Measurements from ENCODE around the gene MCL1. TPM values are rescaled to one million over a fixed set of nuclear protein-coding genes. Genes with fewer than 3 reads are reported as not detected.

Gene MCL1
- total RNA-seq, 3 donors from 2014 or later (not counting 1 experiment from before 2014, with no cell fraction given): 929 to 1,396 (median 938) TPM

GRCh38 chr1:150534002-150534401 lies 45.4 kb downstream of the MCL1 start:
- no peaks in the 10 kb centered on the region for H3K36me3 Mint-ChIP-seq
- H3K27ac Mint-ChIP-seq: no peak overlapping the region
- no peaks in the 10 kb centered on the region for H3K4me1 ChIP-seq (ENCODE audit: control insufficient read depth, insufficient read depth, low read length)
- no peaks in the 10 kb centered on the region for H3K9me3 Mint-ChIP-seq
- H3K9me3 ChIP-seq (ENCODE audit: control insufficient read depth, insufficient read depth, low read length): no peaks in the 10 kb centered on the region
- H3K27ac ChIP-seq (ENCODE audit: low read length): no peak overlapping the region
- no peak overlapping the region for H3K4me3 ChIP-seq (ENCODE audit: low read length)
- H3K4me1 Mint-ChIP-seq: no peaks in the 10 kb centered on the region
- no peaks in the 10 kb centered on the region for H3K27me3 ChIP-seq (ENCODE audit: control insufficient read depth, insufficient read depth, low read length)
- H3K27me3 Mint-ChIP-seq (ENCODE audit: low read depth in 2 of 2): no peaks in the 10 kb centered on the region
- DNase-seq: no peak
- no peak overlapping the region for H3K4me3 Mint-ChIP-seq
- no peak for ATAC-seq
- WGBS (ENCODE audit: insufficient coverage): 89% methylated on average over 6 of the region's 6 CpGs
- TF ChIP-seq, protein P1, sequence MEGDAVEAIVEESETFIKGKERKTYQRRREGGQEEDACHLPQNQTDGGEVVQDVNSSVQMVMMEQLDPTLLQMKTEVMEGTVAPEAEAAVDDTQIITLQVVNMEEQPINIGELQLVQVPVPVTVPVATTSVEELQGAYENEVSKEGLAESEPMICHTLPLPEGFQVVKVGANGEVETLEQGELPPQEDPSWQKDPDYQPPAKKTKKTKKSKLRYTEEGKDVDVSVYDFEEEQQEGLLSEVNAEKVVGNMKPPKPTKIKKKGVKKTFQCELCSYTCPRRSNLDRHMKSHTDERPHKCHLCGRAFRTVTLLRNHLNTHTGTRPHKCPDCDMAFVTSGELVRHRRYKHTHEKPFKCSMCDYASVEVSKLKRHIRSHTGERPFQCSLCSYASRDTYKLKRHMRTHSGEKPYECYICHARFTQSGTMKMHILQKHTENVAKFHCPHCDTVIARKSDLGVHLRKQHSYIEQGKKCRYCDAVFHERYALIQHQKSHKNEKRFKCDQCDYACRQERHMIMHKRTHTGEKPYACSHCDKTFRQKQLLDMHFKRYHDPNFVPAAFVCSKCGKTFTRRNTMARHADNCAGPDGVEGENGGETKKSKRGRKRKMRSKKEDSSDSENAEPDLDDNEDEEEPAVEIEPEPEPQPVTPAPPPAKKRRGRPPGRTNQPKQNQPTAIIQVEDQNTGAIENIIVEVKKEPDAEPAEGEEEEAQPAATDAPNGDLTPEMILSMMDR (IDR thresholded peaks at IDR 0.05): no peak
- intact Hi-C loops (cut with micrococcal nuclease): no loop called here
- H3K36me3 ChIP-seq (ENCODE audit: control insufficient read depth, insufficient read depth, low read length): no peaks in the 10 kb centered on the region

DNA sequence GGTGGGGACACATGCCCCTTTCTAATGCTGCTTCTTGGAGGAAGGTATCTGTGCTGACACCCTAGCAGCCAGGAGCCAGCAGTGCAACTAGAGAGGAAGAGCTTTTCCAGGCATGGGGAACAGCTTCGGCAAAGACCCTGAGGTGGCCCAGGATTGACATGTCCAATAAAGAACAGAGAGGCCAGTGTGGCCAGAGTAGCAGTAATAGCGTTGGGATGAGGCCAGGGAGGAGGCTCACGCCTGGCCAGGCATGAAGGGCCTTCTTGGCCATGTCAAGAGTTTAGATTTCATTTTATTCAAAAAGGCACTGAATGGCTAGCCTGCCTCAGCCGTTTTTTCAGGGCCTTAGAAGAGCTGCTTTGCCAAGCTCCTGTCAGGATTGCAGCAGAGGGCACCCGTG lies 46.5 kb downstream of the MCL1 start:
- H3K27me3 ChIP-seq (ENCODE audit: control insufficient read depth, insufficient read depth, low read length): no peaks in the 10 kb centered on the region
- H3K4me1 ChIP-seq (ENCODE audit: control insufficient read depth, insufficient read depth, low read length): no peaks in the 10 kb centered on the region
- Mint-ChIP-seq H3K27me3 (ENCODE audit: low read depth in 2 of 2) (no peaks in the 10 kb centered on the region), H3K9me3 (no peaks in the 10 kb centered on the region), H3K36me3 (no peaks in the 10 kb centered on the region), H3K27ac (no peak overlapping the region), H3K4me1 (no peaks in the 10 kb centered on the region), H3K4me3 (no peak overlapping the region)
- no peak overlapping the region for H3K27ac ChIP-seq (ENCODE audit: low read length)
- H3K4me3 ChIP-seq (ENCODE audit: low read length): no peak overlapping the region
- intact Hi-C loops (cut with micrococcal nuclease): loop anchor here (1.0 kb wide), 1 partner anchor 69 kb away; no protein-coding TSS in a partner anchor
- DNase-seq (no peak), ATAC-seq (no peak)
- H3K36me3 ChIP-seq (ENCODE audit: control insufficient read depth, insufficient read depth, low read length): no peaks in the 10 kb centered on the region
- 65% methylated on average over 5 of the region's 5 CpGs for WGBS (ENCODE audit: insufficient coverage)
- H3K9me3 ChIP-seq (ENCODE audit: control insufficient read depth, insufficient read depth, low read length): no peaks in the 10 kb centered on the region
- TF ChIP-seq, protein P1 (IDR thresholded peaks at IDR 0.05): peak; percentile 4

- DNase-seq (no peak), ATAC-seq (no peak)
- H3K36me3 ChIP-seq (ENCODE audit: control insufficient read depth, insufficient read depth, low read length): no peaks in the 10 kb centered on the region
- H3K9me3 ChIP-seq (ENCODE audit: control insufficient read depth, insufficient read depth, low read length): no peaks in the 10 kb centered on the region
- Mint-ChIP-seq H3K27ac (no peak overlapping the region), H3K4me3 (no peak overlapping the region), H3K4me1 (no peaks in the 10 kb centered on the region), H3K36me3 (no peaks in the 10 kb centered on the region), H3K27me3 (ENCODE audit: low read depth in 2 of 2) (no peaks in the 10 kb centered on the region), H3K9me3 (no peaks in the 10 kb centered on the region)
- 96% methylated on average over 14 of the region's 14 CpGs for WGBS (ENCODE audit: insufficient coverage)
- TF ChIP-seq, protein P1 (IDR thresholded peaks at IDR 0.05): no peak
- intact Hi-C loops (cut with micrococcal nuclease): no loop called here
- H3K27me3 ChIP-seq (ENCODE audit: control insufficient read depth, insufficient read depth, low read length): no peaks in the 10 kb centered on the region
- no peak overlapping the region for H3K4me3 ChIP-seq (ENCODE audit: low read length)
- H3K4me1 ChIP-seq (ENCODE audit: control insufficient read depth, insufficient read depth, low read length): no peaks in the 10 kb centered on the region
- no peak overlapping the region for H3K27ac ChIP-seq (ENCODE audit: low read length)
These were observed 48.8 kb downstream of the MCL1 start for GRCh38 chr1:150530491-150531159.

- ATAC-seq (no peak), DNase-seq (no peak)
- no peaks in the 10 kb centered on the region for H3K27me3 Mint-ChIP-seq (ENCODE audit: low read depth in 2 of 2)
- H3K4me1 ChIP-seq (ENCODE audit: control insufficient read depth, insufficient read depth, low read length): no peaks in the 10 kb centered on the region
- no peaks in the 10 kb centered on the region for H3K27me3 ChIP-seq (ENCODE audit: control insufficient read depth, insufficient read depth, low read length)
- H3K4me3 Mint-ChIP-seq: no peak overlapping the region
- H3K36me3 Mint-ChIP-seq: no peaks in the 10 kb centered on the region
- H3K27ac Mint-ChIP-seq: no peak overlapping the region
- H3K4me1 Mint-ChIP-seq: no peaks in the 10 kb centered on the region
- TF ChIP-seq, protein P1 (IDR thresholded peaks at IDR 0.05): no peak
- no peaks in the 10 kb centered on the region for H3K36me3 ChIP-seq (ENCODE audit: control insufficient read depth, insufficient read depth, low read length)
- no peaks in the 10 kb centered on the region for H3K9me3 Mint-ChIP-seq
- H3K4me3 ChIP-seq (ENCODE audit: low read length): no peak overlapping the region
- no peaks in the 10 kb centered on the region for H3K9me3 ChIP-seq (ENCODE audit: control insufficient read depth, insufficient read depth, low read length)
- no peak overlapping the region for H3K27ac ChIP-seq (ENCODE audit: low read length)
- WGBS (ENCODE audit: insufficient coverage): 74% methylated on average over 4 of the region's 4 CpGs
- intact Hi-C loops (cut with micrococcal nuclease): no loop called here
These were observed 50.4 kb downstream of the MCL1 start for GRCh38 chr1:150529017-150529416.
